Measurements from ENCODE around the gene TFR2. TPM values are rescaled to one million over a fixed set of nuclear protein-coding genes. Genes with fewer than 3 reads are reported as not detected.

The TFR2 gene
- total RNA-seq, 1 donor from 2014 or later: 5.9 TPM

DNA sequence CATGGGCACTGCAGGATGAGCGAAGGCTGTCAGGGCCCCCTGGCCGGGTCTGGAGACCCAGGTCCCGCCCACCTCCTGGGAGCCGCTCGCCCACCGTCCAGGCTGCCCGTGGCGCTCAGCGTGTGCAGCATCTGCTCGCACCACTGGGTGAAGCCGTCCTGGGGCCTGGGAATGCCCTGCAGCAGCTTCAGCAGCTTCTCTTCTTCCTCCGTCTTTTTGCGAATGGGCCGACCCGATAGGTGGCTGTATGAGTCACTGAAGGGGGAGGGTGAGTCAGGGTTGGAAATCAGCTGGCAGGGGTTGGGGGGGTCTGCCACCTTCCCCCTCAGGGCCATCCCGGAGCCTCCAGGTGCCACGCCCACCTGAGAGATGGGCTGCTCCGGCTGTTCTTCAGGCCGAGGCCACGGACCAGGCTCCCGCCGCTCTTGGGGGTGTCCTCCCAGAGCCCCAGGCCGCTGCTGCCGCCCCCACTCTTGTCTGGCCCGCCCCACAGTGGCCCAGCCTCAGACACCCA, 40.9 kb upstream of the TFR2 start:
- DNase-seq (ENCODE audit: low read depth): no peak
- no peak overlapping the region for H3K4me3 ChIP-seq (ENCODE audit: low read depth, low read length)
- TF ChIP-seq, protein P1, sequence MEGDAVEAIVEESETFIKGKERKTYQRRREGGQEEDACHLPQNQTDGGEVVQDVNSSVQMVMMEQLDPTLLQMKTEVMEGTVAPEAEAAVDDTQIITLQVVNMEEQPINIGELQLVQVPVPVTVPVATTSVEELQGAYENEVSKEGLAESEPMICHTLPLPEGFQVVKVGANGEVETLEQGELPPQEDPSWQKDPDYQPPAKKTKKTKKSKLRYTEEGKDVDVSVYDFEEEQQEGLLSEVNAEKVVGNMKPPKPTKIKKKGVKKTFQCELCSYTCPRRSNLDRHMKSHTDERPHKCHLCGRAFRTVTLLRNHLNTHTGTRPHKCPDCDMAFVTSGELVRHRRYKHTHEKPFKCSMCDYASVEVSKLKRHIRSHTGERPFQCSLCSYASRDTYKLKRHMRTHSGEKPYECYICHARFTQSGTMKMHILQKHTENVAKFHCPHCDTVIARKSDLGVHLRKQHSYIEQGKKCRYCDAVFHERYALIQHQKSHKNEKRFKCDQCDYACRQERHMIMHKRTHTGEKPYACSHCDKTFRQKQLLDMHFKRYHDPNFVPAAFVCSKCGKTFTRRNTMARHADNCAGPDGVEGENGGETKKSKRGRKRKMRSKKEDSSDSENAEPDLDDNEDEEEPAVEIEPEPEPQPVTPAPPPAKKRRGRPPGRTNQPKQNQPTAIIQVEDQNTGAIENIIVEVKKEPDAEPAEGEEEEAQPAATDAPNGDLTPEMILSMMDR (conservative IDR thresholded peaks at IDR 0.05; ENCODE audit: low read depth, low read length): no peak

DNA sequence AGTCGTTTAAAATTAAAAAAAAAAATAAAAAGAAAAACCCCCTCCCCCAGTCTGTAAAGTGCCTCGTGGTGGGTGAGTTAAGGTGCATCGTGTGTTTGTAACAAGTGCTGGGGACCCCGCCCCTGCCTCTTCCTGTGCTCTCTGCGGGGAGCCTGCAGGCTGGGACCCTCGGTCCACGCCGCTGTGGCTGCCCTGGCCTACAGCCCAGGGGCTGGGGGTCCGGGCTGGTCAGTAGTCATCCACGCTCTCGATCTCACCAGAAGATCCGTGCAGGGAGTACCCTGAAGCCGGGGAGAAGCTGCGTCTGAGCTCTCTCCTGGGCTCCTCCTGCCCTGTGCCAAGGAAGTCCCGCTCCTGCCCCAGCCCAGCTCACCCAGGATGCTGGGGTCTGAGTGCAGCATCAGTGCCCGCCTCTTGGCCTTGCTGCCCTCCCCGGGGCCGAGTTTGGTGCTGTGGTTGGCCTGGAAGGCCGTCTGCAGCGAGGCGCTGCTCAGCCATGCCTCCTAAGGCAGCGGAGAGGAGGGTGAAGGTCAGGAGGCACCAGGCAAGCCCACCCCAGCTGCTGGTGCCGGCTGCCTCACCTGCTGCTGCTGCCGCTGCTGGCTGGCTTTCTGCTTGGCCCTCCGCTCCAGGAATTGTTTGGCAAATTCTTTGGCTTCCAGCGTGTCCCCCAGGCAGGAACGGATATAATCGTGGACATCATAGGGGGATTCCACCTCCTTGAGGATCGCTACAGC, 40.3 kb upstream of the TFR2 start:
- no peak for DNase-seq (ENCODE audit: low read depth)
- H3K4me3 ChIP-seq (ENCODE audit: low read depth, low read length): no peak overlapping the region
- TF ChIP-seq, protein P1 (conservative IDR thresholded peaks at IDR 0.05; ENCODE audit: low read depth, low read length): no peak

DNA sequence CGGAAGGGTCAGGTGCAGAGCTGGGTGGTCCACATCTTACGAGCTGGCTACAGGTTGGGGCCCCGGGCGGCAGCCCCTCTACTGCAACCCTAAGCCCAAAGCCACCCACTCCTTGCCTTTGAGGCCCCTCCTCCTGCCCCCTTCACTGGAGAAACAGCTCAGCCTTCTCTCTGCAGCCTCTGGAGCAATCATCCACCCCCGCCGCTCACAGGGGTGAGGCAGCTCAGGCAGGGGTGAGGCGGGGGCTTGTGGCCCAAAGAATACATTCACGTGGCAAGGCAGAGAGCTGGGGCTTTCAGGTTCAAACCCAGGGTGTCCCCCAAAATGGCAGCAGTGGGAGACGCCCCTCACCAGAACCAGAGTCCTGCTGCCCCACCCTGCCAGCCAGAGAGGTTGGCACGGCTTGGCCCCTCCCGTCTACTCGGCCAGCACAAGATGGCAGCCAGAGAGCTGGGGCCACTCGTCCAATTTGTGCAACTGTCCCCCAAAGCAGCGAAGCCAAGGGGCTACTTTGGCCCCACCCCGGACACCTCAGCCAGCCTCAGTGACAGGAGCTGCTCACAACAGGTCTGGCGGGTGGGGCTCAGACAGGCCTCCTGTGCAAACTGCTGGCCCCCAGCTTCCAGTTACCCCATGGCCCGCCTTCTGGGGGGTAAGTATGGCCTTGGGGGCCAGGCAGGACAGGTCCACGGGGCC, 39.4 kb upstream of the TFR2 start:
- no peak for DNase-seq (ENCODE audit: low read depth)
- TF ChIP-seq, protein P1 (conservative IDR thresholded peaks at IDR 0.05; ENCODE audit: low read depth, low read length): no peak
- H3K4me3 ChIP-seq (ENCODE audit: low read depth, low read length): no peak overlapping the region

DNA sequence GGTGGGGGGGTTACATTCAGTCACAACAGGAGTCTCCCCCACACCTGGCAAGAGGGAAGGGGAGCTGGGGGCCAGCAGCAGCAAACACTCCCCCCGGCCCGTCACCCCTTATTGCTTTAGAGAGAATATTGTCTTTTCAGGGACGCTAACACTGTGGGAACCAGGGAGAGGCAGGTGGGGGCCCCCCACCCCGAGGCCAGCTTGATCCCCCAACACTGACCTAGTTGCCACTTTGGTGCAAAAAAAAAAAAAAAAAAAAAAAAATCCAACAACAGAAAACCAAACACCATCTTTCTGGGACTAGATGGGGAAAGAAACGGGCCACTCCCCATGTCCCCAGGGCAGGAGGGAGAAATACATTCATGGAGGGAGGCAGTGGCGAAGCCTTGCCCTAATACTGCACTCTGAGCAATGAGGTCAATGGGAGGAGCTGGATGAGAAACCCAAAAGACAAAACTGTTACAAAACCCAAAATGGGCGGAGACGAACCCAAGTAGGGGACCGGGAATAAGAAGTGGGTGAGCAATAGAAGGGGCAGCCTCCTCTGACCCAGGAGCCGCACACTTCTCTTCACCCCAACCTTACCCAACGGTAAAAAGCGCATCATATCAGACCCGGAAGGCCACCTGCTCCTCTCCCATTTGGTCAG, 38.7 kb upstream of the TFR2 start:
- TF ChIP-seq, protein P1 (conservative IDR thresholded peaks at IDR 0.05; ENCODE audit: low read depth, low read length): no peak
- H3K4me3 ChIP-seq (ENCODE audit: low read depth, low read length): no peak overlapping the region
- DNase-seq (ENCODE audit: low read depth): no peak

DNA sequence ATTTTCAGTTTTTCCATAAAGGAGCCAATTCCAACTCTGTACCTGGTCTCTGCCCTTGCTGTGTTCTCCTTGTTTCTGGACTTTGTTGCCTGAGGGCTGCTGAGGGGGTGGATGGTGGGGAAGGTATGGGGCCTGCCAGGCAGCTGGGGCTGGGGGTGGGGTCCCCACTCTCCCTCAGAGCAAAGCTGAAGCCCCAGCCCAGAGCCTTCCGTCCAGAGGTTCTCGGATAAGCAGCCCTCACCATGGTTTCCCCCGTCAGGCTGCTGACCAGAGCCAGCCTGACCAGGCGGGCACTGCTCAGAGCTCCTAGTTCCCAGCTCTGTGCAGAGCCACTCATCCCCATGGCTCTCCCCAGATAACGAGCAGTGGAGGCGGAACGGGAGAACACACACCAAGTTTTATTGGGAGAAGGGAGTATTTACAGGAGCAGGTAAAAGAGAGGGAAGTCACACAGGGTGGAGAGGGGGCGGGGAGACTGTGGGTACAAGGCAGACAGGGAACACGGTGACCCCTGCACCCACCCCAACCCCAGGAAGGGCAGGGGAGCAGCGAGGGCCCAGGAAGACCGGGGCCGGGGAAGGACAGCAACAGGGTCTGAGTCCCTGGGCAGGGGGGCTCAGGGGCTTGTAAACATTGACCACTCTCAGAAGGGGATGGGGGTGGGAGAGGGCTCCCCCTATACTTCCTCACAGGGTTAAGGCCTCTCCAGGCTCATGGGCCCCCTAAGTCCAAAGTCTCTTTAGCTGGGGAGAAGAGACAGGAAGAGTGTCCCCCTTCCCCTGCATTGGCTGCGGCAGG, 38.0 kb upstream of the TFR2 start:
- no peak for DNase-seq (ENCODE audit: low read depth)
- H3K4me3 ChIP-seq (ENCODE audit: low read depth, low read length): no peak overlapping the region
- TF ChIP-seq, protein P1 (conservative IDR thresholded peaks at IDR 0.05; ENCODE audit: low read depth, low read length): no peak

DNA sequence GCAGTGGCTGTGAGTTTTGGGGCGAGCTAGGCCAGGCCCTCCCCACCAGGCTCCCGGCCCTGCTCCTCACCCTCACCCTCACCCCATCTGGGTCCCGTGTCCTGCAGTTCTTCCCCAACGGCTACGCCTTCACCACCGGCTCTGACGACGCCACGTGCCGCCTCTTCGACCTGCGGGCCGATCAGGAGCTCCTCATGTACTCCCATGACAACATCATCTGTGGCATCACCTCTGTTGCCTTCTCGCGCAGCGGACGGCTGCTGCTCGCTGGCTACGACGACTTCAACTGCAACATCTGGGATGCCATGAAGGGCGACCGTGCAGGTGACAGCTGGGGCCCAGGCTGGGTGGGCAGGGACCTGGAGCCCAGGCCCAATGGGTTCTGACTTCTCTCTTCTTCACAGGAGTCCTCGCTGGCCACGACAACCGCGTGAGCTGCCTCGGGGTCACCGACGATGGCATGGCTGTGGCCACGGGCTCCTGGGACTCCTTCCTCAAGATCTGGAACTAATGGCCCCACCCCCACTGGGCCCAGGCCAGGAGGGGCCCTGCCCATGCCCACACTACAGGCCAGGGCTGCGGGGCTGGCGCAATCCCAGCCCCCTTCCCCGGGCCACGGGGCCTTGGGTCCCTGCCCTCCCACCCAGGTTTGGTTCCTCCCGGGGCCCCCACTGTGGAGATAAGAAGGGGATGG, 37.1 kb upstream of the TFR2 start:
- no peak for DNase-seq (ENCODE audit: low read depth)
- TF ChIP-seq, protein P1 (conservative IDR thresholded peaks at IDR 0.05; ENCODE audit: low read depth, low read length): no peak
- H3K4me3 ChIP-seq (ENCODE audit: low read depth, low read length): no peak overlapping the region

Data from epithelial cell of proximal tubule (primary cell).